Peyer's patch (tissue), 4 donors: ENCODE data around the gene RHBDL3.

ENCODE experiments used
- POLR2A ChIP-seq, 2 donors: fragments of 450-650 bp; IDR thresholded peaks; one replicate each; pipeline ENCODE4 v1.5.1; 2017; ENCODE audit warnings: antibody characterized with exemption in 2 of 2, mild to moderate bottlenecking in 2 of 2, moderate library complexity in 2 of 2
- TF ChIP-seq, protein P1 (sequence below), 6 experiments: fragments of 450-650 bp in 4 of 6; fragments of 200-600 bp in 2 of 6; sonication (generic) in 1 of 6; IDR thresholded peaks; one replicate each; pipeline ENCODE4 v1.5.1; 2017 to 2019; ENCODE audit warnings: antibody characterized with exemption in 6 of 6, mild to moderate bottlenecking in 3 of 6, moderate library complexity in 1 of 6

DNA sequence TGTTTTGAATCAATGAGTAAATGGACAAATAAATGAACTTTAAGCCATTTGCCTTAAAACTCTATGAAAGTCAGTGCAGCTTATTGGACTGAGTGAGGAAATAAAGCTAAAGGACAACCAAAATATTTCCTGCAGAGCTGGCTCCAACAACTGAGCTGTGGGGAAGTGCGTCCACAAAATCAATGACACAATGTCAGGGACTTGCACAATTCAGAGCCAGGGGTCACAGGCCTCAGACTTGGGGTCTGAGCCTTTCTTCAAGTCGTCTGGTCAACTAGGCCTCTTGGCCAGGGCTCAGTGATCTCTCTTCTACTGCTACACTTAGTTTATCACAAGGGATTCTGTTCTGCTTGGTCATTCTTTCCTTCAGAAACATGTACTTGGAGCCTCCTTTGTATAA is 26.2 kb upstream of the RHBDL3 start:
- TF ChIP-seq, protein P1, sequence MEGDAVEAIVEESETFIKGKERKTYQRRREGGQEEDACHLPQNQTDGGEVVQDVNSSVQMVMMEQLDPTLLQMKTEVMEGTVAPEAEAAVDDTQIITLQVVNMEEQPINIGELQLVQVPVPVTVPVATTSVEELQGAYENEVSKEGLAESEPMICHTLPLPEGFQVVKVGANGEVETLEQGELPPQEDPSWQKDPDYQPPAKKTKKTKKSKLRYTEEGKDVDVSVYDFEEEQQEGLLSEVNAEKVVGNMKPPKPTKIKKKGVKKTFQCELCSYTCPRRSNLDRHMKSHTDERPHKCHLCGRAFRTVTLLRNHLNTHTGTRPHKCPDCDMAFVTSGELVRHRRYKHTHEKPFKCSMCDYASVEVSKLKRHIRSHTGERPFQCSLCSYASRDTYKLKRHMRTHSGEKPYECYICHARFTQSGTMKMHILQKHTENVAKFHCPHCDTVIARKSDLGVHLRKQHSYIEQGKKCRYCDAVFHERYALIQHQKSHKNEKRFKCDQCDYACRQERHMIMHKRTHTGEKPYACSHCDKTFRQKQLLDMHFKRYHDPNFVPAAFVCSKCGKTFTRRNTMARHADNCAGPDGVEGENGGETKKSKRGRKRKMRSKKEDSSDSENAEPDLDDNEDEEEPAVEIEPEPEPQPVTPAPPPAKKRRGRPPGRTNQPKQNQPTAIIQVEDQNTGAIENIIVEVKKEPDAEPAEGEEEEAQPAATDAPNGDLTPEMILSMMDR (IDR thresholded peaks at IDR 0.05) = no peak
- TF ChIP-seq POLR2A (IDR thresholded peaks at IDR 0.05) = no peak
